GM19043 (cell line): ENCODE data around the gene ATXN10.
"Not testable (repeated sequence)": the region's sequence is repeated elsewhere in the genome, so short reads cannot be mapped to it uniquely, and the experiment has no call there.

Experiments used
- ATAC-seq: cut with Tn5 transposase; IDR thresholded peaks from one replicate; pipeline ENCODE4 v1.9.1; 2021; ENCODE audit warnings: low read depth; ENCODE audit not compliant: unreplicated experiment

The ATXN10 gene

DNA sequence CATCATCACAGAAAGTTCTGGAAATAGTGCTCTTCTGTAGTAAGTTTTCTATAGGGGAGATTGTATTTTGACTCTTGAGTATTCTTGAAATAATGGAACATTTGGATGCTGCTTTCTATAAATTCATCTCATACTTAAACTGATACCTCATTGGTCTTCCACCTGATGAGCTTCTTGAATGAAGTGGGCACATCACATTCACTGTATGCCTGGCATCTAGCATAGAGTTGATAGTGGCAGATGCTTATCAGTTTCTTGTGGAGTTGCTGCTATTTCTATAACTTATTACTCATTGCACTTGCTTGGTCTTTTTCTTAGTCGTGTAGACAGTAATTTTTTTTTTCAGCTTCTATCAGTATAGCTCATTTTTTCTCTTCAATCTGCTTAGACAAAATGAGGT lies 5.4 kb downstream of the ATXN10 start:
- no peak for ATAC-seq

DNA sequence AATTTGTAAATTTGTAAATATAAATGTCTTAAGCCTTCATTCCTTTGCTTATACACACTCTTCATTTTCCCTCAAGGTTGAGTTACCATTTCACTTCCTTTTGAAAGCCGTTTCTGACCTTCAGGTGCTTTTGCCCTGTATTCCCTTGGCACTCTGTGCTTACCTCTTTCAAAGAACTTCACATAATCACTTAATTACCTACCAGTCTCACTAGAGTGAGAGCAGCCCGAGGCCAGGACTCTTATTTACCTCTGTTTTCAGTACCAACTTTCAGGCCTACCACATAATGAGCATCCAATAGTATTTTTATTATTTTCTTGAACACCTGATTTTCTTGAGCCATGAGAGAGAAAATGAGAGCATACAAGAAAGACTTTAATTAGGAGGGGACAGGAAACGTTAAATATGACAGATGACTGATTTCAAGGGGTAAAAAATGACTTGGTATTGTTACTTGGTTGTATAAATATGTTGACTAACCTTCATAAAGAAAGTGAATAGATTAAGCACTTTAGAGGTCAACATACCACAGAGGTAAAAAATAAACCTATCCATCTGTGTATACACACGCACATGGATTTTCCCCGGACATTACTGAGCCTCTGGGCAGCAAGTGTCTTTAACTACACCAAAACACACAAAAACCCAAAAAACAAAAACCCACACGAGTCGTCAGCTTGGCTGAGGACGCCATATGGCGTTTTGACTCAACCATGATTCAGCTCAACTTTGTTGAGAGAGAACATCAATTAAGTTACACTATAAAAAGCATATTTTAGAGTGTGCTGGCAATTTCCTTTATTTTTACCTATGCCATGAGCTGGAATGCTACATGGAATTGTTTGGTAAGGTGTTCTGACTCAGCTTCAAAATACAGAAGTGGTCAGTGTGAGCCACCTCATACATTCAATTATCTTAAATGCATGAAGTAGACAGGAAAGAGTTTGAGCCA lies 7.6 kb downstream of the ATXN10 start:
- no peak for ATAC-seq

GRCh38 chr22:45680932-45681700 lies 9.5 kb downstream of the ATXN10 start:
- ATAC-seq = no peak

DNA sequence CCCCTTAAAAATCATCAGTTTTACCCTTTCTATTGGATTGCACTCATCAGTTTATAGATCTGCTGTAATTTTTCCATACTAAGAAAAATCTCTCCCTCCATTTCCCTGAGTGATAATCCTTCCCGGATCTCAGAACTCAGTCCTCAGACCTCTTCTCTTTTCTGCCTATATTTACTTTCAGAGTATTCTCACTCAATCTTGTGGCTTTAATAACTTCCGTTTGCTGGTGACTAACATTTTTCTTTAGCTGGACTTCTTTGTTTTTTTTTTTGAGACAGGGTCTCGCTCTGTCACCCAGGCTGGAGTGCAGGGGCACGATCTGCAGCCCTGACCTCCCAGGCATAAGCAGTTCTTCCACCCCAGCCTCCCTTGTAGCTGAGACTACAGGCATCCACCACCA lies 10.4 kb downstream of the ATXN10 start:
- ATAC-seq = no peak

DNA sequence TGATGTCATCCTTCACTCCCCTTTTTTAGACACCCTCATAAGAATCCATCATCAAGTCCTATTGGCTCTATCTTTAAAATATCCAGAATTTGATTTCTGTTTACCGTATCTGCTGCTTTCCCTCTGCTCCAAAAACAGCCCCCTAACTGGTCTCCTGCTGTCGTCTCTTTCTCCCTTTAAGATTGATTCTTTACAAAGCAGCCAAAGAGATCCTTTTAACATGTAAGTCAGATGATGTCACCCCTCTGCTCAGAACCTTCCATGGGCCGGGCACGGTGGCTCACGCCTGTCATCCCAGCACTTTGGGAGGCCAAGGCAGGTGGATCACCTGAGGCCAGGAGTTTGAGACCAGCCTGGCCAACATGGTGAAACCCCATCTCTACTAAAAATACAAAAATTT lies 11.1 kb downstream of the ATXN10 start:
- not testable (repeated sequence) for ATAC-seq

GRCh38 chr22:45683248-45683647 lies 11.6 kb downstream of the ATXN10 start:
- no peak for ATAC-seq

DNA sequence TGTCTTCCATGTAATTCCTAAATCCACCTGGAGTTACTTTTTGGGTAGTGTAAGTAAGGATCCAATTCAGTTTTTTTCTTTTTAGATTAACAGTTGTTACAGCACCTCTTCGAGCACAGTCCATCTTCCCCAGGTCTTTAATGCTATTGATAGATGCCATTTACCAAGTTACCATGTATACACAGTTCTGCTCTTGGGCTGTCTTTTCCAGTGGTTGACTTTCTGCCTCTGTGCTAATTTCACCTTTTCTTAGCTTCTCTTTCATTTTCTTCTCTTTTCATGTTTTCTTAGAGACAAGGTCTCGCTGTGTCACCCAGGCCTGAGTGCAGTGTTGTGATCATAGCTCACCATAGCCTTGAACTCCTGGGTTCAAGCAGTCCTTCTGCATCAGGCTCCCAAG lies 12.0 kb downstream of the ATXN10 start:
- no peak for ATAC-seq

- ATAC-seq = no peak
Measured at GRCh38 chr22:45684169-45684568, 12.5 kb downstream of the ATXN10 start.

GRCh38 chr22:45684752-45685574 lies 13.3 kb downstream of the ATXN10 start:
- ATAC-seq = no peak

DNA sequence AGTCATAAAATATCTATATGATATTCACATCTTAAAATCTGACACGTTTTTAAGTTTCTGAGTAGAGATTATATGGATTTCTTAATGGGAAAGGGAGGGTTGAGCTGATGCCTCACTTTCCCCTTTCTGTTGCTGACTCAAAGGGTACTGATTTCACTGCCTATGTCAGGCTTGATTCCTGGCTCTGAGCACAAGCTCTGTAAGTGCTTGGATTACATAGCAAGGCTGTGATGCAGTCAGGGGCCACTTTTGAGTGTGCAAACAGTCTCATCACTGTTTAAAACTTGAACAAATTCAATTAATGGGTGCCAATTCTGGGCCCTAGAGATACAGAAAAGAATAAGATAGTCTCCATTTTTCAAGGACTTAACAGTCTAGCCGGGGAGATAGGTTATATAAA lies 14.4 kb downstream of the ATXN10 start:
- ATAC-seq = no peak

GRCh38 chr22:45686836-45687235 lies 15.2 kb downstream of the ATXN10 start:
- ATAC-seq = no peak

DNA sequence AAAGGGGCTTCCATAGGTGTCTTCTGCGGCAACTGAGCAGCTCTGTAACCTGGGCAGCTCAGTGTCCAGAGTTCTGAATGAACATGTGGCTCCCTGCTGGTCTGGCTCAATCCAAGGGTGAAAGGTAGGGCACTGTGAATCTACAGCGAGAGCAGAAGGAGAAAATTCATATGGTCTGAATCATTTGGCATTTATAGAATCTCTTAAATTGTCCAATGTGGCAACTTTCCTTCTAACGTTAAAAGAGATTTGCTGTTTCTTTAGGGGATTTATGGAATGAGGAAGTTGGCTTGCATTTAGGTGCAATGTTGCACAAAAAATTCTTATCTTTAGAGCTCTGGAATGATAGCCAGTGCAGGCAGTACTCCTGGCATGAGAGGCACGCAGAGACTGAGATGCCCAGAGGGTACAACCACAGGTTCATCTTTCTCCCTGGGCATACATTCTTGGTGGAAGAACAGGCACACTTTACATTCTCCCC lies 17.0 kb downstream of the ATXN10 start:
- ATAC-seq = no peak

GRCh38 chr22:45689211-45689610 lies 17.6 kb downstream of the ATXN10 start:
- ATAC-seq = no peak

DNA sequence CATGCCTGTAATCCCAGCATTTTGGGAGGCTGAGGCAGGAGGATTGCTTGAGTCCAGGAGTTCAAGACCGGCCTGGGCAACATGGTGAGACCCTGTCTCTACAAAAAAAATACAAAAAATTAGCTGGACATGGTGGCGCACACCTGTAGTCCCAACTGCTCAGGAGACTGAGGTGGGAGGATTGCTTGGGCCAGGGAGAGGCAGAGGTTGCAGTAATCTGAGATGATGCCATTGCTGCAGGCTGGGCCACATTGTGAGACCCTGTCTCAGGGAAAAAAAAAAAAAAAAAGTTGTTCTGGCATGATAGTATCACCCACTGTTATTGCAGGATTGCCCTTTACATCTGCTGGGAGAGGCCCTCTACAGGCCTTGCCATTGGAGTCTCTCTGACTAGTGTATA lies 18.4 kb downstream of the ATXN10 start:
- ATAC-seq = no peak

GRCh38 chr22:45692549-45692948 lies 20.9 kb downstream of the ATXN10 start:
- ATAC-seq = no peak

- ATAC-seq = no peak
Measured at GRCh38 chr22:45693835-45694234, 22.2 kb downstream of the ATXN10 start.

- ATAC-seq = no peak
Measured at GRCh38 chr22:45696227-45696626, 24.6 kb downstream of the ATXN10 start.

GRCh38 chr22:45698094-45698493 lies 26.5 kb downstream of the ATXN10 start:
- ATAC-seq = no peak

DNA sequence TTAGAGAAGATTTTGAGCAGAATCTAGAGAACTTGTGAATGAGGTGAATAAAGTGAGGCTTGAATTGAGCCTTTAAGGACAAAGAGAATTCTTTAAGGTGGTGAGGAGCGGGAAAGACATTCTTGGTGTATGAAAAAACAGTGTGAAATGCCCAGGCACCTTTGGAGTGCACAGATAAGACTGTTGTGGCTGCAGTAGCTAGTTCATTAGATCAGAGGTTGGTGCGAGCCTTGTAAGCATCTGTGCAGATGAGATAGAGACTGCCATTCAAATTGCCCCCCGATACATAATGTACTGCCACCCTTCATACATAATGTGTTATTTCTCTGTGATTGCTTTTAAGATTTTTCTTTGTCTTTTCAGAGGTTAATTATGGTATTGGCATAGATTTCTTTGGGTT lies 31.3 kb downstream of the ATXN10 start:
- ATAC-seq = no peak

- ATAC-seq = no peak
Measured at GRCh38 chr22:45703758-45704157, 32.1 kb downstream of the ATXN10 start.

GRCh38 chr22:45704648-45705047 lies 33.0 kb downstream of the ATXN10 start:
- ATAC-seq = no peak
